HG02943 (cell line): Measurements from ENCODE around the gene SQSTM1.
"Not testable (repeated sequence)": the region's sequence is repeated elsewhere in the genome, so short reads cannot be mapped to it uniquely, and the experiment has no call there.

ENCODE experiments used
- ATAC-seq: cut with Tn5 transposase; IDR thresholded peaks from one replicate; pipeline ENCODE4 v1.9.1; 2021; ENCODE audit warnings: mild to moderate bottlenecking, low read depth, moderate library complexity; ENCODE audit not compliant: unreplicated experiment

SQSTM1 gene

GRCh38 chr5:179820483-179821297, at the start of gene SQSTM1:
Gene SQSTM1, plus strand, starts transcription at chr5:179820905. Its CDS starts 32 bp downstream, at chr5:179820937.
- ATAC-seq = peak; percentile 34

GRCh38 chr5:179771311-179771895, 49.3 kb upstream of the SQSTM1 start:
- ATAC-seq = no peak

GRCh38 chr5:179772351-179772750, 48.4 kb upstream of the SQSTM1 start:
- ATAC-seq = no peak

GRCh38 chr5:179773686-179774040, 47.0 kb upstream of the SQSTM1 start:
- ATAC-seq = no peak

GRCh38 chr5:179774442-179774841, 46.3 kb upstream of the SQSTM1 start:
- no peak for ATAC-seq

- no peak for ATAC-seq
Measured at GRCh38 chr5:179776411-179776938, 44.2 kb upstream of the SQSTM1 start.

GRCh38 chr5:179777456-179777855, 43.2 kb upstream of the SQSTM1 start:
- no peak for ATAC-seq

- ATAC-seq = no peak
Measured at GRCh38 chr5:179777909-179778308, 42.8 kb upstream of the SQSTM1 start.

GRCh38 chr5:179778591-179778990, 42.1 kb upstream of the SQSTM1 start:
- no peak for ATAC-seq

GRCh38 chr5:179779826-179780225, 40.9 kb upstream of the SQSTM1 start:
- ATAC-seq = no peak

- no peak for ATAC-seq
Measured at GRCh38 chr5:179780362-179780761, 40.3 kb upstream of the SQSTM1 start.

GRCh38 chr5:179781846-179782245, 38.9 kb upstream of the SQSTM1 start:
- no peak for ATAC-seq

- ATAC-seq = no peak
Measured at GRCh38 chr5:179783128-179783527, 37.6 kb upstream of the SQSTM1 start.

GRCh38 chr5:179786861-179787260, 33.8 kb upstream of the SQSTM1 start:
- no peak for ATAC-seq

GRCh38 chr5:179788193-179788854, 32.4 kb upstream of the SQSTM1 start:
- no peak for ATAC-seq

- not testable (repeated sequence) for ATAC-seq
Measured at GRCh38 chr5:179789278-179789677, 31.4 kb upstream of the SQSTM1 start.

GRCh38 chr5:179791881-179792611, 28.7 kb upstream of the SQSTM1 start:
- no peak for ATAC-seq

GRCh38 chr5:179792612-179793467, 27.9 kb upstream of the SQSTM1 start:
- ATAC-seq = no peak

GRCh38 chr5:179793468-179794139, 27.1 kb upstream of the SQSTM1 start, which contains the start of gene LTC4S:
Gene LTC4S, plus strand, starts transcription at chr5:179793986. Its CDS starts 95 bp downstream, at chr5:179794081.
- ATAC-seq = no peak
